Forelimb muscle (tissue), 1 donor: Measurements from ENCODE around the gene AGXT2. TPM values are rescaled to one million over a fixed set of nuclear protein-coding genes. Genes with fewer than 3 reads are reported as not detected.
"Not testable (repeated sequence)": the region's sequence is repeated elsewhere in the genome, so short reads cannot be mapped to it uniquely, and the experiment has no call there.

Experiments
- DNase-seq: peaks from one replicate; pipeline ENCODE4 v3.0.0-alpha.2; 2013; ENCODE audit warnings: low read depth
- polyA plus RNA-seq: library from polyadenylated mRNA; unstranded; fragments of 120-200 nt; gene quantifications from one replicate; pipeline ENCODE4 v1.2.1, GENCODE V29; 2013; ENCODE audit not compliant: insufficient read length

AGXT2 gene
- polyA plus RNA-seq, 1 donor, result not detected

DNA sequence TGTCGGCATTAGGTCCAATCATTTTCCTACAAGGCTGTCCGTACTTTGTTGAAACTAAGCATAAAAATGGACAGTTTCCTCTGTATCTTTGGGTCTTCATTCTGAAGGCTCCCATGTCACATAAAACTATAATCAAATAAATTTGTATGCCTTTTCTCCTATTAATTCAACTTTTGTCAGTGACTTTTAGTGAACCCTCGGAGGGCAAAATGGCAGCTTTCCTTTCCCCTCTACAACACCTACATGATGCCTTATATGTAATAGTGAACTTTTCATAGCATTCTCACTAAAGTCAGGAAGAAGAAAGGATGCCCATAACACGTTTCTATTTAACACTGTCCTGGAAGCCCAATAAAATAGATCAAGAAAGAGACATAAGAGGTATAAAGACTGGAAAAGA, 5.1 kb upstream of the AGXT2 start:
- no peak for DNase-seq

DNA sequence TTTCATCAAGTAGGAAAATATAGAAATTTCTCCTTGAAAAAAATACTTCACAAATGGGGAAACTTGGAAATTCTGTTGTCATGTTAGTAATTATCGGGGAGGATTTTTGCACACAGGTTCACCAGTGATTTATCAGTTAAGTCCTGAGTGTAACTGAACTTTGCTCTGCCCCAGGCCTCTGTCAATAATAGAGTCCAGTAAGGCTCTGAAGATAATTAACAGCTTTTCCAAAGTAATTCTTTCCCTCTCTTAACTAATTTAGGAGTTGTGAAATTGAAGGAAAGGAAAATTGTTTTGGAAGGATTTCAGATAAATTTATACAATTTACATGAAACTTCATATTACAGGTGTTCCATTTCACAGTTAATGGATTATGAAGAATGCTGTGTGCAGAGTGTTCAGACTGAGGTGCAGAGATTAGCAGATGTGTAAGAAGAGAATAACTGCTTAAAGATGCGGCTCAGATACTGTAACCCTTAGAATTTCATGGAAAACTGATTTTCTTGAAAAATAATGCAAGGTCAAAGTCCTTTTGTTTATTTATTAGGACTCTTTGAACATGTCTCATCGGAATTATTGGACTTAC, 2.9 kb upstream of the AGXT2 start:
- DNase-seq, result no peak

- no peak for DNase-seq
These were observed 1.2 kb upstream of the AGXT2 start for GRCh38 chr5:35048910-35049309.

GRCh38 chr5:35046774-35047173, 975 bp downstream of the AGXT2 start:
- DNase-seq, result no peak

DNA sequence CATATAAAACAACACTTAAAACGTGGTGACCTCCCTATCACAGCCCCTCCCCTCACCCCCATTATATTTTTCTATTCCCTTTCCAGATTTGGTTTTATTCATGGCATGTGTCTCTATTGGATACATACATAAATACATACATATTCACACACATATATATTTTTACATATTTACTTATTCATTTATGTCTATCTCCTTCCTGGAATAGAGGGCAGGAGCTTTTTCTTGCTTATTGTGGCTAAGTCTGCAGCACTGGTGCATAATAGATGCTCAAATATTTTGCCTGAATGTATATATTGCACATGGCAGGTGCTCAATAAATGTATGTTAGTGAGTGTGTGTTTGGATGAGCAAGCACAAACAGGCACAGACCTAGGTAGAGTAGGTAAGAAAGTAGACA, 2.5 kb downstream of the AGXT2 start:
- no peak for DNase-seq

DNA sequence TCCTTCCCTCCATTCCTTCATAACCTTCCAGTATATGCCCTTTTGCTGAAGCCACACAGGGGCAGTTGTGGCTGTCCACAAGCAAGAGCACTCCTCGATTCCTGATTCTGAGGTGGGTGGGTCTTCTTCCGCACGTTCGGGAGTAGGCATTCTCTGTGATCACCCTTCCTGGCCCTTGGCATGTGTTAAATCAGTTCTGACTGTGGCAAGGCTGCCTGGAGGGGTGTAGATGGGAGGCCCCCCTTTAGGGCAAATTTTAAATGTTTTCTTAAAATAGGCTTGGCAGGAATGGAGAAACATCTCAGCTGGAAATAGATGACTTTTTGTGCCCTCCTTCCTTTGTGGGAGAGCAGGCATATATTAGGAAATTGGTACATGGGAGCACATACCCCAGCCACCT, 3.1 kb downstream of the AGXT2 start:
- DNase-seq, result no peak

DNA sequence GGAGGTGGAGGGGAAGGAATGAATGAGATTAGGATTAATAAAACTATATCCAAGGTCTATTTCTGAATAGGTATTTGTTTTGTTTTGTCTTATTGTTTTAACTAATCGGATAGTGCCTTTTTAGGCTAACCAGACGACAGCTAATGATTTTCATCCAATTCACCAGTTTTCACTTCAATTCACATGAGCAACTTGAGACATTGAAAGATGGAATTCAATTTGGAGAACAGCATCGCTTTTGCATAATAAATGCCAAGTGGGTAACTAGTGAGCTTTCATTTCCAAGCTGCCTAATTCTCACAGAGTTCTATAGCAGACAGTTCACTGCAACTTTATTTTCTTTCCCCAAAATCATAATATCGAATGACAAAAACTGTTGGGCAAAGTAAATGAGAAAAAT, 5.0 kb downstream of the AGXT2 start:
- DNase-seq, result no peak

DNA sequence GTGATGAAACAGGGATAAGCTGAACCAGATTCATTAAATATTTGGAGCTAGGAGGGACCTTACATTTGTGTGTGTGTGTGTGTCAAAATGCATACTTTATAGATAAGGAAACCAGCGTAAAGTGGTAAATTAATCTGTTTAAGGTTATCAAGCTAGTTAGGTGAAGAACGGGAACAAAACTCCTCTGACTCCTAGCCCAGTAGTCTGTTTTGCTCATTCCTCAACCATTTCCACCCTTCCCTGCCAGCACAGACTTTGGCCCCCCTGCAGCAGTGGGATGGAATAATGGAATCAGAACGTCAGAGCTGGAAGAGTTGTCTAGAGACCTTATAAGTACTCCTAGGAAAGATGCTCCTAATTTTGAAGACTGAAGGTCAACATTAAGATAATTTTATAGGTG, 6.5 kb downstream of the AGXT2 start:
- no peak for DNase-seq

DNA sequence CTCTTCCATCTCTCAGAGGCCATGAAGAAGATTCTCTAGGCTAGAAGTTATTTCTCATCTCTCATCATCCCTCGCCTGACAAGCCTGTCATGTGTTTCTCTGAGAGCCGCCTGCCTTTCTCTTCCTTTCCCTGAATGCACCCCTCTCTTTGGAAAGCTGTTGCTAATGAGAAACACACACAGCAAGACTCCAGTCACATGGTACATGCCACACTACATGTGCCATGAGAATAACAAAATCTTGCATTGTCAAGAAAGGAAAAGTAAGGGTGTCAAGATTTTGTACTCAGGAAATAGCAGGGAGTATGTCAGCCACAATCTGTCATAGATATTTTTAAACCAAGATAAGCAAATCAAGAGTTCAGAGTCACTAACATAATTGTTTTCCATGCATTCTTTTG, 8.9 kb downstream of the AGXT2 start:
- no peak for DNase-seq

DNA sequence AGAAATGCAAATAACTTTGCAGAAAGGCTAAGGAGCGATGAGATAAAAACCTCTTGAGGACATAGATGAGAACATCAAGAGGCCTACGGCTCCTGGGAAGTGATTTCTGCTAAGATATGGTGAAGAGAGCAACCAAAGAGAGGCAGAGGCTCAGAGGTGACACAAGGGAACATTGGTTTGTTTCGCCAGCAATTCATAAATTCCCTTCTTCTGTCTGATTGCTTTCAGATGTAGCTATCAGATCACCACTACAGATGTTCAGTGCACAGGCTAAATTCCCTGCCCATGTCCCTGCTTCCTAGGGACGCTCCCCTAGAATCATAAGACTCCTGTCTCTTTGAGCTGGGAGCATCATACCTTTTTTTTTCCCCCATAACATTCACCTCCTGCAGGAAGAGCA, 11.2 kb downstream of the AGXT2 start:
- no peak for DNase-seq

DNA sequence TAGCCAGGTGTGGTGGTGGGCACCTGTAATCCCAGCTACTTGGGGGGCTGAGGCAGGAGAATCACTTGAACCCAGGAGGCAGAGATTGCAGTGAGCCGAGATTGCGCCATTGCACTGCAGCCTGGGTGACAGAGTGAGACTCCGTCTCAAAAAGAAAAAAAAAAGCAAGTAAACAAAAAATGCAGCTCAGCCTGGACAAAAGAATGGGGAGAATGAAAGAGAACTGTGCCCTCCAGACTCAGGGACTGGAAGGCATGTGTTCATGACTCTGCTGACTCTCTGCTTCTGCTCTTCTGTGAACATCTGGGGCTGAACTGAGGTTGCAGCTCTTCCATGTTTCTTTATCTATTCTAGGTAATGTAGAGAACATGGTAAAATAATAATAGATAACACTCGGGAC, 11.8 kb downstream of the AGXT2 start:
- DNase-seq, result not testable (repeated sequence)

DNA sequence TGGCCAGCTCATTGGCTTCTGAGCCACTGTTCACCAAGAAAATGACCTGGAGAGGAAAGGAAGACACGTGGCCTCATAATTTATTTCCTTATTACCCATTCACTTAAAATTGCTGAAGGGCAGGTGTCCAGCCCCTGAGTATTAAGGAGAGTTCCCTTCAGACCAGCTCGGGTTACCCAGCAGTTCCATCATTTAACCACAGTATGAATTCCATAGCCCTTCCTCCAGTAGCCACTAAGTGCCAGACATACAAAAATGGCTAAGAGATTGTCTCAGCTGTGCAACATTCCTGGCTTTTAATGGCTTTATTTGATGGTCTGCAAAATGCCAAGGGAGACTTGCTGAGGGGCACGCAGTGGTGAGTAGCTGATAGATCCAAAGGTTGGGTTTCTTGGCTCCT, 12.5 kb downstream of the AGXT2 start:
- no peak for DNase-seq

DNA sequence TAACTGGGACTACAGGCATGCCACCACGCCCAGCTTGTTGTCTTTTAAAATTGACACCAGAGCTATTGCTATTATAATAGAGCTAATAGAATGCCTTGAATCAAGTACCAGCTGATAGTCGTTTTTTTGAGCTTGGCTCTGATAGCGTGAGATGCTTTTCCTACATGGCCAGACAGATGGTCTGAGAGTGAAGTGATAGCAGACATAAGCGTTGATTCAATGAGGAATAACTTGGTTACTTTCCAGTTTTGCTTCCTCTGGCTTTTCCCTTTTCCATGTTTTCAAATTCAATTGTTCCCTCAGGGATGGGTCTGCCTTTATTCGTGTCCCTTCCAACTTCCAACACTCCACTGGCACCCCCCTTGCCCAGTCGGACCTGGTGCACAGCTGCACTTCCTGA, 15.4 kb downstream of the AGXT2 start:
- DNase-seq, result no peak

- DNase-seq, result no peak
These were observed 16.5 kb downstream of the AGXT2 start for GRCh38 chr5:35031276-35031675.

DNA sequence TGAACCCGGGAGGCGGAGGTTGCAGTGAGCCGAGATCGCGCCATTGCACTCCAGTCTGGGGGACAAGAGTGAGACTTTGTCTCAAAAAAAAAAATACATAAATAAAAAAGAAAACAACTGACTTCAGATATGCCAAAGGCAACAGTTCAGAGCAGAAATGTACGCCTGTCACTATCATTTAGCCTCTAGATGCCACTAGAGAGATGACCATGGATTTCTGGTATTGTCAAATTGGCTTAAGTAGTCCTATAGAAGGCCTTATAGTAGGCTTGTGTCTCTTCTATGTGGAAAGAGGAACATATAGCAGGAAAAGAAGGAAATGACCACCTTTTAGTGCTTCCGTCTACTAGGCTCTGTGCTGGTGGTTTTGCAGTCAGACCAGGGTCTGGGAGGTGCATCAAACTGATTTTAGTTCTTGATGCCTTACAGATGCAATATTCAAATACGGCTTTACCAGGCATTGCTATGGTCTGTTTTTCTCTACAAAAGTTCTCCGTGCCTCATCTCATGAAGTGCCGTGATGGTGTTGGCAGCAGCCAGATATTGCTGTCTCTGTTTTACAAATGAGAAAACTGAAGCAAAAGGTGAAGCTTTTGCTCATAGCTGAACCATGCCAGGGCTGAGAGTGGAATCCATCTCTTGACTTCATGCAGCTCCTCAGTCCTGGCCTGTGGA, 17.2 kb downstream of the AGXT2 start:
- no peak for DNase-seq

DNA sequence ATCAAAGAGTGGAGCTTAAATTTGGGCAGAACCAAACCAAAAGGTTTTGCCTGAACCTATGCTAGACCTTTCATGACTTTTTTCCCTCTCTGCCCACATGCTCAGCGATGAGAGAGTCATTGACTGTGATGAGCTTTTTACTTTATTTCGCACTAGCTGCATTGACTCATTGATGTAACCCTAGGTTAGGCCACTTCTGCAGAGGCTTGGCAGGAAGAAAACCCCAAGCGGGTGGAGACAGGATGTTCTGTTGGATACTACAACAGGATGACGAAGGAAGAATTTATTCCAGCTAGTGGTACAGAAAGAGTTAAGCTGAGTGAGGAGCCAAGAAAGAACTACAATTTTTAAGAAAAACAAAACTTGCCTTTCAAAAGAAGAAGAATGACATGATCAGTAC, 18.4 kb downstream of the AGXT2 start:
- no peak for DNase-seq

DNA sequence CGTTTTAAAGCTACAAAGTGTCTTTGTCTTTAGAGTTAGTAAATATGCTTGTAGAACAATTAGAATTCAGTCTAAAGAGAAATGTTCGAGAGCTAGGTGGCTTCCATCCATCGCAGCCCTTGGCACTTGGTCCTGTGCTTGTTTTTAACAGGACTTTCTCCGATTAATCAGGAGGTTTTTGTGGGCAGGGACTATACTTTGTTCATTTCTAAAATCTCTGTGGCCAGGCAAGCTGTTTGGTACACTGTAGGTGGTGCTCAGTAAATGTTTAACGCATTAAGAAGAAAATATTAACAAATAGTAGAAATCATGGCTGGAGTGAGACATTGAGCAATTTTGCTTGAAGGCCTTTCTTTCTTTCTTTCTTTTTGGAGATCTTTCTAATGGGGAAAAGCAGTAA, 20.8 kb downstream of the AGXT2 start:
- no peak for DNase-seq

DNA sequence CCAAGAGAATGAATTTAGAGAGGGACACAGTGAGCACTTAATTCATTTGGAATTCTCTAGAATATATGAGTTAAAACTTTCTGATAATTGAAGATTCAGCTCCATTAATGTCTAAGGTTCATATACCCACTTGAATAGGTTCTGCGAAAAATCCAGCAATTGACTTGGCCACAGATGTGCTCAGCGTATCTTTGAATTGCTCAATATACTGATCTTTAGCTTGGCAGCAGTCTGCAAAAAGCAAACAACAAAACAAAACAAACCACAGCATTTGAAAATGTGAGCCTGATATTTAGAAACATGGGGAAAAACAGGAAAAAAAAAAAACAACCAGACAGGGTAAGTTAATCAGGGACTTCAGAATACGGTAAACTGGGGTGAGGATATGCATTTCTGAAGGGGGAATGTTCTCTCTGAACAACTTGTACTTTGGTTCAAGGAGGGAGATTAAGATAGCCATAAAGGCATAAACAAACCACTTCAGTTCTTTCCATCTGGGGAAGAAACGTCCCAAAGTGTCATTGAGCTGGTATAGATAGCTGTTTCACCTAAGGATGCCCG, 21.4 kb downstream of the AGXT2 start:
- no peak for DNase-seq

- DNase-seq, result no peak
These were observed 22.7 kb downstream of the AGXT2 start for GRCh38 chr5:35024911-35025510.

DNA sequence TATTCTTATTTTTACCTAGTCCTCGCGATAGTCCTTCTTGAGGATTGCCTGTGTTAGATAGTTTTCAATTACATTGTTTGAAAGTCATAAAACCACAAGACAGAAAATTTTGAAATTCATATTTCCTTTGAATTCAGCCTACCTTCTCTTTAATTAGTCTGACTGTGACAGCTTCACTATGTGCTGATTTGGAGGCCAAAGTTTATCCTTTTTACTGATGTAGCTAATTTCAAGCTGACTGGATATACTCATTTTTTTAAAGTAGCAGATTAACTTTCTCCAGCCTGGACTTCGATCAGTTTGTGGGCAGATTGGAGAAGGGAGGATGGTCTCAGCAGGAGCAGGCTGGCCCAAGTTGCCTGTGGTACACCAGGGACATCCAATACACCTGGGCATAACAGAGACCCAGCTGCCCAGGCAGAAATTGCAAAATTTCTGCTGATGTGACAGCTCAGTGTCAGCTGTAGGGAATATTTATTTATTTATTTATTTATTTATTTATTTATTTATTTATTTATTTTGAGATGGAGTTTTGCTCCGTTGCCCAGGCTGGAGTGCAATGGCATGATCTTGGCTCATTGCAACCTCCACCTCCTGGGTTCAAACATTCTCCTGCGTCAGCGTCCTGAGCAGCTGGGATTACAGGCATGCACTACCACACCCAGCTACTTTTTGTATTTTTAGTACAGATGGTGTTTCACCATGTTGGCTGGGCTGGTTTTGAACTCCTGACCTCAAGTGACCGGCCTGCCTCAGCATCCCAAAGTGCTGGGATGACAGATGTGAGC, 24.2 kb downstream of the AGXT2 start:
- DNase-seq, result no peak

- no peak for DNase-seq
These were observed 31.3 kb downstream of the AGXT2 start for GRCh38 chr5:35016174-35017051.
